ENCODE measurements around the gene NUTF2. TPM values are rescaled to one million over a fixed set of nuclear protein-coding genes. Genes with fewer than 3 reads are reported as not detected.

Gene NUTF2
- total RNA-seq, 1 experiment from 2014 or later: 200 TPM

- TF ChIP-seq PRDM15 (CRISPR knock-in tag; IDR thresholded peaks at IDR 0.05) (no peak), AFF4 (CRISPR knock-in tag; IDR thresholded peaks at IDR 0.05; ENCODE audit: borderline replicate concordance) (no peak), SMAD3 (CRISPR knock-in tag; IDR thresholded peaks at IDR 0.05; ENCODE audit: borderline replicate concordance) (no peak)
Measured at GRCh38 chr16:67878232-67878631, 31.5 kb downstream of the NUTF2 start (continued).

GRCh38 chr16:67878846-67879245 is 32.1 kb downstream of the NUTF2 start:
- no peaks in the 10 kb centered on the region for H3K9me3 Mint-ChIP-seq
- ATAC-seq (no peak), DNase-seq (ENCODE audit: low spot score) (no peak)
- ChIA-PET POLR2A (no interaction called here), CTCF (no interaction called here)
- H3K36me3 Mint-ChIP-seq: peaks cover 57% of the 10 kb centered on the region
- peaks cover 6% of the 10 kb centered on the region for H3K4me1 Mint-ChIP-seq
- no peaks in the 10 kb centered on the region for H3K27me3 Mint-ChIP-seq (ENCODE audit: low read depth)
- TF ChIP-seq CBFB (CRISPR knock-in tag; IDR thresholded peaks at IDR 0.05; ENCODE audit: low read depth): no peak
- H3K27ac Mint-ChIP-seq: no peak overlapping the region
- no peak overlapping the region for H3K4me3 Mint-ChIP-seq

- Mint-ChIP-seq H3K9me3 (no peaks in the 10 kb centered on the region), H3K36me3 (peaks cover 57% of the 10 kb centered on the region), H3K4me3 (no peak overlapping the region), H3K27ac (no peak overlapping the region), H3K27me3 (ENCODE audit: low read depth) (no peaks in the 10 kb centered on the region), H3K4me1 (peaks cover 3% of the 10 kb centered on the region)
- POLR2A ChIA-PET: no interaction called here
- CTCF ChIA-PET: no interaction called here
- ATAC-seq (no peak), DNase-seq (ENCODE audit: low spot score) (no peak)
- TF ChIP-seq ZNF263 (CRISPR knock-in tag; IDR thresholded peaks at IDR 0.05; ENCODE audit: low read depth) (no peak), ERG (CRISPR knock-in tag; IDR thresholded peaks at IDR 0.05) (no peak), SOX15 (CRISPR knock-in tag; IDR thresholded peaks at IDR 0.05) (no peak), NR3C1 (CRISPR knock-in tag; conservative IDR thresholded peaks at IDR 0.05; ENCODE audit: low read depth) (no peak), ZNF121 (CRISPR knock-in tag; IDR thresholded peaks at IDR 0.05) (no peak), HMGXB4 (CRISPR knock-in tag; IDR thresholded peaks at IDR 0.05) (no peak)
- TF ChIP-seq, protein P1, sequence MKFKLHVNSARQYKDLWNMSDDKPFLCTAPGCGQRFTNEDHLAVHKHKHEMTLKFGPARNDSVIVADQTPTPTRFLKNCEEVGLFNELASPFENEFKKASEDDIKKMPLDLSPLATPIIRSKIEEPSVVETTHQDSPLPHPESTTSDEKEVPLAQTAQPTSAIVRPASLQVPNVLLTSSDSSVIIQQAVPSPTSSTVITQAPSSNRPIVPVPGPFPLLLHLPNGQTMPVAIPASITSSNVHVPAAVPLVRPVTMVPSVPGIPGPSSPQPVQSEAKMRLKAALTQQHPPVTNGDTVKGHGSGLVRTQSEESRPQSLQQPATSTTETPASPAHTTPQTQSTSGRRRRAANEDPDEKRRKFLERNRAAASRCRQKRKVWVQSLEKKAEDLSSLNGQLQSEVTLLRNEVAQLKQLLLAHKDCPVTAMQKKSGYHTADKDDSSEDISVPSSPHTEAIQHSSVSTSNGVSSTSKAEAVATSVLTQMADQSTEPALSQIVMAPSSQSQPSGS (CRISPR knock-in tag; IDR thresholded peaks at IDR 0.05; ENCODE audit: borderline replicate concordance, low read depth): no peak
Measured at GRCh38 chr16:67879462-67879861, 32.7 kb downstream of the NUTF2 start.

All from WTC11 (cell line).